ENCODE measurements around the gene TNRC6B.
"Not testable (repeated sequence)": the region's sequence is repeated elsewhere in the genome, so short reads cannot be mapped to it uniquely, and the experiment has no call there.

TNRC6B gene

GRCh38 chr22:40177738-40178416 lies at the start of gene TNRC6B:
TSS of gene TNRC6B (plus strand) at chr22:40177925. CDS start at chr22:40178136, 211 bp downstream.
- DNase-seq (ENCODE audit: low read depth): peak; percentile 90
- peak within 1 kb of the TSS; percentile 73 for H3K4me3 ChIP-seq (ENCODE audit: low read depth, low read length)

- no peak for DNase-seq (ENCODE audit: low read depth)
Measured at GRCh38 chr22:40128989-40129388, 48.7 kb upstream of the TNRC6B start.

GRCh38 chr22:40137132-40137531 lies 40.6 kb upstream of the TNRC6B start:
- H3K4me3 ChIP-seq (ENCODE audit: low read depth, low read length): no peak overlapping the region
- DNase-seq (ENCODE audit: low read depth): no peak

More at GRCh38 chr22:40128989-40129388, 48.7 kb upstream of the TNRC6B start:
- no peak overlapping the region for H3K4me3 ChIP-seq (ENCODE audit: low read depth, low read length)

- no peak overlapping the region for H3K4me3 ChIP-seq (ENCODE audit: low read depth, low read length)
- DNase-seq (ENCODE audit: low read depth): no peak
Measured at GRCh38 chr22:40138866-40139265, 38.9 kb upstream of the TNRC6B start.

GRCh38 chr22:40147388-40148176 lies 30.1 kb upstream of the TNRC6B start:
- H3K4me3 ChIP-seq (ENCODE audit: low read depth, low read length): no peak overlapping the region
- no peak for DNase-seq (ENCODE audit: low read depth)

GRCh38 chr22:40153192-40153591 lies 24.5 kb upstream of the TNRC6B start:
- DNase-seq (ENCODE audit: low read depth): no peak
- H3K4me3 ChIP-seq (ENCODE audit: low read depth, low read length): no peak overlapping the region

- no peak for DNase-seq (ENCODE audit: low read depth)
- H3K4me3 ChIP-seq (ENCODE audit: low read depth, low read length): no peak overlapping the region
Measured at GRCh38 chr22:40153705-40154104, 24.0 kb upstream of the TNRC6B start.

- no peak overlapping the region for H3K4me3 ChIP-seq (ENCODE audit: low read depth, low read length)
- no peak for DNase-seq (ENCODE audit: low read depth)
Measured at GRCh38 chr22:40156001-40156516, 21.7 kb upstream of the TNRC6B start.

GRCh38 chr22:40156682-40157081 lies 21.0 kb upstream of the TNRC6B start:
- H3K4me3 ChIP-seq (ENCODE audit: low read depth, low read length); DNase-seq (ENCODE audit: low read depth): not testable (repeated sequence)

- no peak for DNase-seq (ENCODE audit: low read depth)
- no peak overlapping the region for H3K4me3 ChIP-seq (ENCODE audit: low read depth, low read length)
Measured at GRCh38 chr22:40157330-40157945, 20.3 kb upstream of the TNRC6B start.

GRCh38 chr22:40161194-40161593 lies 16.5 kb upstream of the TNRC6B start:
- H3K4me3 ChIP-seq (ENCODE audit: low read depth, low read length): no peak overlapping the region
- DNase-seq (ENCODE audit: low read depth): no peak

GRCh38 chr22:40165537-40165936 lies 12.2 kb upstream of the TNRC6B start:
- not testable (repeated sequence) for DNase-seq (ENCODE audit: low read depth)

GRCh38 chr22:40175611-40176244 lies 2.0 kb upstream of the TNRC6B start:
- DNase-seq (ENCODE audit: low read depth): no peak
- no peak overlapping the region for H3K4me3 ChIP-seq (ENCODE audit: low read depth, low read length)

More at GRCh38 chr22:40165537-40165936, 12.2 kb upstream of the TNRC6B start:
- not testable (repeated sequence) for H3K4me3 ChIP-seq (ENCODE audit: low read depth, low read length)

GRCh38 chr22:40176921-40177737 lies 596 bp upstream of the TNRC6B start:
- H3K4me3 ChIP-seq (ENCODE audit: low read depth, low read length): peak overlapping the region; percentile 73
- DNase-seq (ENCODE audit: low read depth): no peak

GRCh38 chr22:40178417-40179409 lies 988 bp downstream of the TNRC6B start:
- no peak for DNase-seq (ENCODE audit: low read depth)
- H3K4me3 ChIP-seq (ENCODE audit: low read depth, low read length): peak overlapping the region; percentile 73

GRCh38 chr22:40179526-40179925 lies 1.8 kb downstream of the TNRC6B start:
- H3K4me3 ChIP-seq (ENCODE audit: low read depth, low read length): peak overlapping the region; percentile 73
- no peak for DNase-seq (ENCODE audit: low read depth)

GRCh38 chr22:40180403-40180802 lies 2.7 kb downstream of the TNRC6B start:
- DNase-seq (ENCODE audit: low read depth): no peak
- no peak overlapping the region for H3K4me3 ChIP-seq (ENCODE audit: low read depth, low read length)

GRCh38 chr22:40181323-40181722 lies 3.6 kb downstream of the TNRC6B start:
- no peak for DNase-seq (ENCODE audit: low read depth)
- no peak overlapping the region for H3K4me3 ChIP-seq (ENCODE audit: low read depth, low read length)

All from skeletal muscle cell (primary cell).